ENCODE data around the gene FEM1B.

Gene FEM1B

GRCh38 chr15:68309024-68309423 lies 31.5 kb downstream of the FEM1B start:
- DNase-seq: no peak

GRCh38 chr15:68310178-68310803 lies 32.7 kb downstream of the FEM1B start:
- no peak for DNase-seq

DNA sequence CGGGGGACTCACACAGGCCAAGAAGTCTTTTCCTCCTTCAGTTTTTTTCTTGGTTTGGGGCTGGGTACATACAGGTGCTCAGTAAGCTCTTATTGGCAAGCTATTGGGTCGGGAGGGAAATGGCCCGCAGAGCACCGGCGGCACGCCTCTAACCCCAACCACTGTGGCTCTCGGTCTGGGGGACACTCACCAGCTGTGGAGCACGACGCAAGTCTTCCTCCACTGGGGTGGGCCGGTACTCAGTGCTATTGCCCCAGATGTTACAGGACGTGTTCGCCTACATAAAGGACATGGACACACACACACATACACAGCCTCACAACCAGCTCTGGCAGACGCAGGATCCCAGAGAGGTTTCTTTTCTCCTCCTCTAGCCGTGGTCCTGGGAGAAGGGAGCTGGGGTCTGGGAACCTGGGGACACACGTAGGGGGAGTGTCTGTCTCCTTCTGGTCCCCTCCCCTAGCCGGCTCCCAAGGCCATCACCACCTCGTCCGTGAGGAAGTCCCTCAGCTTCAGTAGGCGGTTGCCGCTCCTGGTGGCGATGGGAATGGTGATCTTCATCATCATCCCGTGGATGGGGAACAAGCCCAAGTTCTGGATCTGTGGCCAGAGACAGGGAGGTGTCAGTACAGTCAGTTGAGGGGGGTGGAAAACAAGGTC lies 33.4 kb downstream of the FEM1B start:
- DNase-seq: no peak

- DNase-seq: no peak
Observed at GRCh38 chr15:68311464-68311835, 33.9 kb downstream of the FEM1B start.

GRCh38 chr15:68311859-68312557 lies 34.5 kb downstream of the FEM1B start:
- DNase-seq: no peak

GRCh38 chr15:68312701-68313204 lies 35.2 kb downstream of the FEM1B start:
- DNase-seq: no peak

- no peak for DNase-seq
Observed at GRCh38 chr15:68313501-68314410, 36.2 kb downstream of the FEM1B start.

GRCh38 chr15:68314563-68314962 lies 37.0 kb downstream of the FEM1B start:
- DNase-seq: no peak

GRCh38 chr15:68315035-68315434 lies 37.5 kb downstream of the FEM1B start:
- no peak for DNase-seq

GRCh38 chr15:68315495-68316031 lies 38.0 kb downstream of the FEM1B start:
- DNase-seq: no peak

DNA sequence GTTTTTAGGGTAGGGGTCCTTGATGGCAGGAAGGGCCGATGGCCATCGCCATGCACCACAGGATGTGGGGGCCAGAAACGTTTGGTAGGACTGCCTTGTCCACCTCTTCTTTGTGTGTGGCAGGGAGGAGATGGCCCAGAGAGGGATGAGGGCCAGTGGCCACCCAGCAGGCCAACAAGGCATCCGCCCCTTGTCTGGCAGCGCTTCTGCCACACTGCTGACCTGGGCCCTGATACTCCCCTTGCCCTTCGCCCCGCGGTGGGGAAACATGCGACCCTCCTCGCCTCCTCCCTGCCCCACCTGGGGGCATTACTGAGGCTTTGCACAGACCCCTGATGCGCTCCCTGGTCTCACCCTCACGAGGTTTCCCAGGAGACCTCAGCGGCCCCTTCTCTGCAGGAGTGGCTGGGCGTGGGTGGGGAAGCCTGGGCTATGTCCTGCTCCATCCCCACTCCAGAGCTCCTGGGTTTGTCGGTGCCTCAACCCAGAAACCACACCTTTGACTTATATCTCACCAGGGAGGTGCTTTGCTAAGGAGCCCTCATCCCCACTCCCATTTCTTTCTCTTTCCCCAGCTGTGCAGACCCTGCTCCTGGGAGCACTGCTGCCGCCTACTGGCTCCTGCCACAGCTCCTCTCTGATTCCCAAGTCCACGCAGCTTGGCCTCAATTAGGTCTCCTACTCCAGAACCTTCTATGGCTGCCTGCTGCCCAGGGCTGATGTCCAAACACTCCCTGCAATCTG lies 38.7 kb downstream of the FEM1B start:
- DNase-seq: no peak

DNA sequence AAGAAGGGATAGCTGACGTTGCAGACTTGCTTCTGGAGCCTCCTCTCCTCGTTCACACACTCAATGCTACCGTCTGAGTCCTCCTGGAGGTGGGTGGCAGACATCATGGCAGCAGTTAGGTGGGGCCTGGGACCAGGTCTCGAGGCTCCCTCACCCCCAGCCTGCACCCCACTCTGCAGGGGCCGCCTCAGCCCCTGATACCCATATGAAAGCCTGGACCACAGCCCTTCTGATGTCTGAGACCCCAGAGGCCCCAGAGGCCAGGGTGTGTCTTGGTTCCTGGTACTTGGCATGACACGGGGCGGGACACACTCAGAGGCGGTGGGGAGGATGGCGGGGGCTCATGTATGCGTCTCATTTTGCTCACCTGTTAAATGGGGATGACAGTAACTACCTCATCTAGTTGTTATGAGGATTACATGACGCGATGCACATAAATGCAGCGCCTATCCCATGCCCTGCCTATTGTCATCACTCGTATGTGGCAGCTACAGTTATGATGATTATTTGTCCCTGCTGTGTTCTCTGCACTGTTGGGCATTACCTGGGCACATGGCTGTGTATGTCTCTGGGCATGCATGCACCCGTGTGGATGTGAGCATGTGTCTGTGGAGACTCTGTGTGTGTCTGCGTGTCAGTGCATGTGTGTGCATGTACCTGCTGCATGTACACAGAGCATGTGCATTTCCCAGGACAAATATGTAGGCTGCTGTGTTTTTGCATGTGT lies 39.9 kb downstream of the FEM1B start:
- DNase-seq: no peak

GRCh38 chr15:68318008-68318835 lies 40.7 kb downstream of the FEM1B start:
- no peak for DNase-seq

GRCh38 chr15:68318931-68319909 lies 41.7 kb downstream of the FEM1B start:
- DNase-seq: no peak

GRCh38 chr15:68319997-68320396 lies 42.5 kb downstream of the FEM1B start:
- no peak for DNase-seq

GRCh38 chr15:68321229-68321628 lies 43.7 kb downstream of the FEM1B start:
- DNase-seq: no peak

DNA sequence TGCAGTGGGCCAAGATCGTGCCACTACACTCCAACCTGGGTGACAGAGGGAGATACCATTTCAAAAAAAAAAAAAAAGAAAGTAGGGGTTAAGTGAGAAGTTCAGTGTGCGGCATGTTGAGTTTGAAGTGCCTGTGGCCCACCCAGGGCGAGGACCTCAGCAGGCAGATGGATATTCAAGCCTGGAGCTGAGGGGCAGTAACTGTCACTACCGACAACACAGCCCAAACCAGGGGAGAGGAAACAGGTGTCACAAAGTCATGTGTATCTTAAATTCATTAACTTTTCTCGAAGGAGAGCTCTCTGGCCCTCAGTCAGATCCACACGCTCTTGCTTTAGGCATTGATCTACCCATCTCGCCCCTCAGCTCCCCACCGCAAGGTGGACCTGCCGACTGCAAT lies 45.3 kb downstream of the FEM1B start:
- no peak for DNase-seq

GRCh38 chr15:68325726-68326125 lies 48.2 kb downstream of the FEM1B start:
- DNase-seq: no peak

DNA sequence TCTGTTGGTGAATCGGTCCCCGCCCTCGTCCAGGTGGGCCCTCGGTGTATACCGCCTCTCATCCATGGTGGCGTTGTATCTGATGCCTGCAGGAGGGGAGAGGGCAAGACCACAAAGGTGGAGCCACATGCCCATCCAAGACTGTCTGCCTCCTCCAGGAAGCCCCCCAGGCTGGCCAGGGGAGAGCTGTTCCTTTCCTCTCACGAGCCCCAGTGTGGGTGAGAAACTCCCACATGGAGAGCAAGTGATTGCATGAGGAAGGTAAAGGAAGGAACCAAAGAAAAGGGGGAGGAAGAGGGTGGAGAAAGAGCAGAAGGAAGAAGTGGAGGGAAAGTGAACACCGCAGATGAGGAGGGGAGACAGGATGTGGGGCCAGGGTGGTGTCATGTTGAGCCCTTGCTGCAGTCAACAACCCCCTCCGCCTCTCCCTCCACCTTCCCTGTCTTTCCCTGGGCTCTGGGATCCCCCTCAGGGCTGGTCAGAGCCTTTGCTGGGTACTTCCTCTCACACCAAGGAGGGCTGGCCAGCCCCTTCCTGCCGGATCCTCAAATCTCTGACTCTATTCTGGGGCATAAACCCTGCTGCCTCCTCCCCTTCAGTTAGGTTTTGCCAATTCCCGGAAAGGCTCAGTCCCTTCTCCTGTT lies 49.3 kb downstream of the FEM1B start:
- DNase-seq: no peak
